ENCODE measurements around the gene SCGB1A1. TPM values are rescaled to one million over a fixed set of nuclear protein-coding genes. Genes with fewer than 3 reads are reported as not detected.

SCGB1A1 gene
- total and polyA plus RNA-seq, 2 donors (not counting 1 experiment from before 2014, with no cell fraction given) = not detected

DNA sequence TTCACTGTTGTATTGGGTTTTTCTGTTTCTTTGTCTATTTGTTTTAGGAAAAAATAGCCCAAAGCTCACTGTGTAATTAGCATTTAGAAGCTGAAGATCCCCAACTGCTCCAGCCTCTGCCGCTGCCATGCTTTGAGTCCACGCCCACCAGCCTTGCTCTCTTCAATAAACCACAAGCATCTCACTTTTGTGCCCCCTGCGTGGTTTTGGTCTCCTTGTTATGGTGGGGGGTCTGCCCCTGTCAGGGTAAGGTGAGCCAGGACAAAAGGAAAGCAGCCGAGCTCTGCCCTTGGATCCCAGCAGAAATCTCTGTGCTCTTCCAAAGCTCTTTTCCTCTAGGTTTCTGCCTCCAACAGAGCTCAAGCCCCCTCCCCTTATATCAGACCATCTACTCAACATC lies 4.2 kb downstream of the SCGB1A1 start:
- H3K4me3 ChIP-seq (ENCODE audit: control extremely low read depth in 1 of 5, extremely low read depth in 1 of 5, insufficient read depth in 1 of 5, low read depth in 2 of 5, low read length in 4 of 5) = no peak overlapping the region
- no peaks in the 10 kb centered on the region for H3K9me3 ChIP-seq (ENCODE audit: control extremely low read depth in 1 of 3, control insufficient read depth in 2 of 3, insufficient read depth in 1 of 3, low read length in 2 of 3)
- no peak overlapping the region for H3K4me3 Mint-ChIP-seq
- TF ChIP-seq EZH2 (IDR thresholded peaks at IDR 0.05; ENCODE audit: borderline replicate concordance, insufficient read depth, low read depth, low read length, poor library complexity, severe bottlenecking) = no peak
- TF ChIP-seq, protein P1, sequence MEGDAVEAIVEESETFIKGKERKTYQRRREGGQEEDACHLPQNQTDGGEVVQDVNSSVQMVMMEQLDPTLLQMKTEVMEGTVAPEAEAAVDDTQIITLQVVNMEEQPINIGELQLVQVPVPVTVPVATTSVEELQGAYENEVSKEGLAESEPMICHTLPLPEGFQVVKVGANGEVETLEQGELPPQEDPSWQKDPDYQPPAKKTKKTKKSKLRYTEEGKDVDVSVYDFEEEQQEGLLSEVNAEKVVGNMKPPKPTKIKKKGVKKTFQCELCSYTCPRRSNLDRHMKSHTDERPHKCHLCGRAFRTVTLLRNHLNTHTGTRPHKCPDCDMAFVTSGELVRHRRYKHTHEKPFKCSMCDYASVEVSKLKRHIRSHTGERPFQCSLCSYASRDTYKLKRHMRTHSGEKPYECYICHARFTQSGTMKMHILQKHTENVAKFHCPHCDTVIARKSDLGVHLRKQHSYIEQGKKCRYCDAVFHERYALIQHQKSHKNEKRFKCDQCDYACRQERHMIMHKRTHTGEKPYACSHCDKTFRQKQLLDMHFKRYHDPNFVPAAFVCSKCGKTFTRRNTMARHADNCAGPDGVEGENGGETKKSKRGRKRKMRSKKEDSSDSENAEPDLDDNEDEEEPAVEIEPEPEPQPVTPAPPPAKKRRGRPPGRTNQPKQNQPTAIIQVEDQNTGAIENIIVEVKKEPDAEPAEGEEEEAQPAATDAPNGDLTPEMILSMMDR (IDR thresholded peaks at IDR 0.05) = no peak
- no peaks in the 10 kb centered on the region for H3K36me3 ChIP-seq (replicated peaks in 1 of 2; ENCODE audit: control extremely low read depth in 1 of 2, control insufficient read depth in 1 of 2, extremely low read depth in 1 of 2, insufficient read depth in 2 of 2, low read length in 1 of 2)
- intact Hi-C loops (cut with micrococcal nuclease) = loop anchor here (5.0 kb wide), 1 partner anchor 459 kb away; the partner anchor contains the start of gene SLC3A2
- H3K4me2 ChIP-seq (replicated peaks; ENCODE audit: low read depth, low read length, poor library complexity, severe bottlenecking) = no peak overlapping the region
- peaks cover 4 to 7% of the 10 kb centered on the region in 2 donors for H3K4me1 ChIP-seq (ENCODE audit: control insufficient read depth in 2 of 2, insufficient read depth in 2 of 2, low read length in 2 of 2)
- ChIA-PET CTCF (interaction anchor here (0.7 to 11.8 kb wide), 10 partner anchors 13 to 271 kb away, joined by 3 to 339 read pairs (median 6); no protein-coding TSS in a partner anchor), POLR2A (no interaction called here)
- peaks cover 11% of the 10 kb centered on the region for H3K27me3 Mint-ChIP-seq
- H3K27ac ChIP-seq (ENCODE audit: low read length in 2 of 2) = no peak overlapping the region
- no peak for DNase-seq
- H3K79me2 ChIP-seq (ENCODE audit: control insufficient read depth, insufficient read depth, low read length) = no peaks in the 10 kb centered on the region
- no peaks in the 10 kb centered on the region for H4K20me1 ChIP-seq (ENCODE audit: control insufficient read depth, insufficient read depth, low read length, poor library complexity, severe bottlenecking)
- no peak overlapping the region for H3K9ac ChIP-seq (ENCODE audit: low read length)
- no peaks in the 10 kb centered on the region for H3K9me3 Mint-ChIP-seq (ENCODE audit: insufficient read depth)
- H2AFZ ChIP-seq (ENCODE audit: insufficient read depth, low read depth, low read length, poor library complexity, severe bottlenecking) = no peak overlapping the region
- H3K4me1 Mint-ChIP-seq = peaks cover 9% of the 10 kb centered on the region
- no peak overlapping the region for H3K27ac Mint-ChIP-seq
- peaks cover 0 to 2% (median 0%) of the 10 kb centered on the region in 4 experiments for H3K27me3 ChIP-seq (replicated peaks in 1 of 4; ENCODE audit: control extremely low read depth in 1 of 4, control insufficient read depth in 3 of 4, insufficient read depth in 4 of 4, low read length in 3 of 4)
- WGBS (ENCODE audit: insufficient coverage) = 88% methylated on average over 1 of the region's 4 CpGs
- ATAC-seq (ENCODE audit: low read depth) = no peak

DNA sequence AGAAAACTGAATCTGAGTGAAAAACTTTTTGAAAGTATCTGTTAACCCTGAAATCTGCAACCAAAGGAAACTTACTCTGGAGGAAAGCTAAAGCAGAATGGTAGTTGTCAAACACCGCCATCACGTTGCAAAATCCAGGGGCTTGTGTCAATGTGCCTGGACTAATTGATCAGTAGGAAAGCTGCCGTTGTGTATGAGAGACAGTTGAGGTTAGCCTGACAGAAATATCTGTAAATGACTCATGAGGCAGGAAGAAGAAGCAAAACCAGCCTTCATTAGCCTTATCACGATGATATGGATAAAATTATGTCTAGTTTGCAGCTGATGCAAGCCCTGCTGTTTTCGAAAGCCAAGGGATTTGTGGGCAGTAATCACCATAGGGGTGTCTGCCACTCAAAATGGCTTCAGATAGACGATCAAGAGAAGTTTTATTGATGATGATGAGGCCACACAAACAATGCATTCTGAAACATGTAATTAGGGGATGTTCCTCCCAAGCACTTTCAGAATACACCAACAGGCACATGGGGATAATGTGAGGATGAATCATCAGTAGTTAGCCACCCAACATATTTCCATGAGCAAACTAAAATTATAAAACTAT lies 8.9 kb downstream of the SCGB1A1 start:
- H3K9me3 Mint-ChIP-seq (ENCODE audit: insufficient read depth) = no peaks in the 10 kb centered on the region
- POLR2A ChIA-PET = no interaction called here
- no peak for DNase-seq

More for the DNA sequence above, 8.9 kb downstream of the SCGB1A1 start:
- intact Hi-C loops (cut with micrococcal nuclease) = no loop called here
- Mint-ChIP-seq H3K4me1 (peaks cover 16% of the 10 kb centered on the region), H3K27me3 (peaks cover 10% of the 10 kb centered on the region), H3K4me3 (no peak overlapping the region), H3K27ac (peak overlapping the region; percentile 12)
- peak overlapping the region; percentile 21 for H2AFZ ChIP-seq (ENCODE audit: insufficient read depth, low read depth, low read length, poor library complexity, severe bottlenecking)
- no peak overlapping the region for H3K4me2 ChIP-seq (replicated peaks; ENCODE audit: low read depth, low read length, poor library complexity, severe bottlenecking)
- peaks cover 4 to 13% of the 10 kb centered on the region in 2 donors for H3K4me1 ChIP-seq (ENCODE audit: control insufficient read depth in 2 of 2, insufficient read depth in 2 of 2, low read length in 2 of 2)
- H3K36me3 ChIP-seq (replicated peaks in 1 of 2; ENCODE audit: control extremely low read depth in 1 of 2, control insufficient read depth in 1 of 2, extremely low read depth in 1 of 2, insufficient read depth in 2 of 2, low read length in 1 of 2) = no peaks in the 10 kb centered on the region
- no peaks in the 10 kb centered on the region for H3K79me2 ChIP-seq (ENCODE audit: control insufficient read depth, insufficient read depth, low read length)
- TF ChIP-seq, protein P1 (IDR thresholded peaks at IDR 0.05) = no peak
- TF ChIP-seq EZH2 (IDR thresholded peaks at IDR 0.05; ENCODE audit: borderline replicate concordance, insufficient read depth, low read depth, low read length, poor library complexity, severe bottlenecking) = no peak
- peaks cover 0 to 2% (median 0%) of the 10 kb centered on the region in 4 experiments for H3K27me3 ChIP-seq (replicated peaks in 1 of 4; ENCODE audit: control extremely low read depth in 1 of 4, control insufficient read depth in 3 of 4, insufficient read depth in 4 of 4, low read length in 3 of 4)
- no peak overlapping the region for H3K27ac ChIP-seq (ENCODE audit: low read length in 2 of 2)
- CTCF ChIA-PET = interaction anchor here (0.5 to 11.8 kb wide), 7 partner anchors 17 to 132 kb away, joined by 3 to 339 read pairs (median 4); partner anchors contain the start of gene AHNAK
- ATAC-seq (ENCODE audit: low read depth) = no peak
- H3K4me3 ChIP-seq (ENCODE audit: control extremely low read depth in 1 of 5, extremely low read depth in 1 of 5, insufficient read depth in 1 of 5, low read depth in 2 of 5, low read length in 4 of 5) = no peak overlapping the region
- H3K9me3 ChIP-seq (ENCODE audit: control extremely low read depth in 1 of 3, control insufficient read depth in 2 of 3, insufficient read depth in 1 of 3, low read length in 2 of 3) = no peaks in the 10 kb centered on the region
- H4K20me1 ChIP-seq (ENCODE audit: control insufficient read depth, insufficient read depth, low read length, poor library complexity, severe bottlenecking) = no peaks in the 10 kb centered on the region
- 67% methylated on average over 3 of the region's 6 CpGs for WGBS (ENCODE audit: insufficient coverage)
- no peak overlapping the region for H3K9ac ChIP-seq (ENCODE audit: low read length)

All from B cell (primary cell).